B cell (primary cell): ENCODE measurements around the gene MMP15. TPM values are rescaled to one million over a fixed set of nuclear protein-coding genes. Genes with fewer than 3 reads are reported as not detected.

ENCODE experiments used
- ATAC-seq: fragments of 200-7000 bp; cut with Tn5 transposase; one replicate; pipeline ENCODE4 v1.10.0; 2021; ENCODE audit warnings: low read depth, mild to moderate bottlenecking, moderate number of reproducible peaks, moderate library complexity
- CTCF ChIA-PET: fragments of 350-600 bp; sonication (Branson Sonifier 250); formaldehyde crosslinking; loops from one replicate; lab custom pipeline; 2021; ENCODE audit warnings: antibody characterized with exemption, inconsistent platforms; lab: Charles Lee
- POLR2A ChIA-PET: fragments of 350-600 bp; sonication (Branson Sonifier 250); formaldehyde crosslinking; loops from one replicate; lab custom pipeline; 2021; ENCODE audit warnings: antibody characterized with exemption; lab: Charles Lee
- DNase-seq: peaks from one replicate; pipeline ENCODE4 v3.0.0; 2013
- H2AFZ ChIP-seq: 2 replicates; pipeline ENCODE4 v1.6.1; 2012; ENCODE audit warnings: mild to moderate bottlenecking, low read depth, low read length; ENCODE audit not compliant: insufficient read depth, poor library complexity, severe bottlenecking
- H3K27ac ChIP-seq, 2 donors: 1 replicate in 1 of 2; 2 replicates in 1 of 2; pipeline ENCODE4 v1.5.1; 2012 to 2013; ENCODE audit warnings: low read length in 2 of 2, mild to moderate bottlenecking in 2 of 2, moderate library complexity in 1 of 2
- H3K27me3 ChIP-seq, 4 experiments: fragments of 200-600 bp in 1 of 4; sonication (generic) in 1 of 4; replicated peaks in 1 of 4; 1 replicate in 2 of 4; 2 replicates in 2 of 4; pipeline versions ENCODE4 v1.6.1 to v1.7.0; 2013 to 2016; ENCODE audit warnings: low read length in 3 of 4, mild to moderate bottlenecking in 2 of 4, mixed read lengths in 1 of 4, moderate library complexity in 1 of 4; ENCODE audit not compliant: insufficient read depth in 4 of 4, control insufficient read depth in 3 of 4; ENCODE audit errors: control extremely low read depth in 1 of 4
- H3K36me3 ChIP-seq, 2 experiments: replicated peaks in 1 of 2; 1 replicate in 1 of 2; 2 replicates in 1 of 2; pipeline versions ENCODE4 v1.6.1 to v1.7.1; 2013; ENCODE audit warnings: low read length in 1 of 2; ENCODE audit not compliant: insufficient read depth in 2 of 2, control insufficient read depth in 1 of 2; ENCODE audit errors: control extremely low read depth in 1 of 2, extremely low read depth in 1 of 2
- H3K4me1 ChIP-seq, 2 donors: fragments of 200-600 bp in 1 of 2; sonication (generic) in 1 of 2; 1 replicate in 1 of 2; 2 replicates in 1 of 2; pipeline versions ENCODE4 v1.5.1 to v1.6.1; 2013 to 2017; ENCODE audit warnings: low read length in 2 of 2; ENCODE audit not compliant: control insufficient read depth in 2 of 2, insufficient read depth in 2 of 2
- H3K4me2 ChIP-seq: replicated peaks from 2 replicates; pipeline ENCODE3; 2012; ENCODE audit warnings: mild to moderate bottlenecking, low read depth, low read length; ENCODE audit not compliant: poor library complexity, severe bottlenecking
- H3K4me3 ChIP-seq, 5 experiments: fragments of 200-600 bp in 1 of 5; sonication (generic) in 1 of 5; 1 replicate in 3 of 5; 2 replicates in 2 of 5; pipeline versions ENCODE4 v1.5.1 to v1.7.0; 2011 to 2016; ENCODE audit warnings: low read length in 4 of 5, mild to moderate bottlenecking in 4 of 5, low read depth in 2 of 5, control low read depth in 1 of 5, moderate library complexity in 1 of 5; ENCODE audit not compliant: insufficient read depth in 1 of 5; ENCODE audit errors: control extremely low read depth in 1 of 5, extremely low read depth in 1 of 5
- H3K79me2 ChIP-seq: fragments of 200-600 bp; sonication (generic); one replicate; pipeline ENCODE4 v1.6.0; 2016; ENCODE audit warnings: low read length; ENCODE audit not compliant: control insufficient read depth, insufficient read depth
- H3K9ac ChIP-seq: fragments of 200-600 bp; sonication (generic); 2 replicates; pipeline ENCODE4 v1.6.1; 2017; ENCODE audit warnings: mild to moderate bottlenecking, low read length, moderate library complexity
- H3K9me3 ChIP-seq, 3 donors: one replicate each; pipeline versions ENCODE4 v1.6.1 to v1.7.1; 2013; ENCODE audit warnings: low read length in 2 of 3; ENCODE audit not compliant: control insufficient read depth in 2 of 3, insufficient read depth in 1 of 3; ENCODE audit errors: control extremely low read depth in 1 of 3
- H4K20me1 ChIP-seq: 2 replicates; pipeline ENCODE4 v1.6.0; 2012; ENCODE audit warnings: mild to moderate bottlenecking, low read length; ENCODE audit not compliant: insufficient read depth, control insufficient read depth, poor library complexity, severe bottlenecking
- H3K27ac Mint-ChIP-seq: one replicate; pipeline ENCODE4 v1.8.0; 2021; ENCODE audit warnings: mixed read lengths
- H3K27me3 Mint-ChIP-seq: one replicate; pipeline ENCODE4 v1.8.0; 2021; ENCODE audit warnings: mixed read lengths
- H3K4me1 Mint-ChIP-seq: one replicate; pipeline ENCODE4 v1.8.0; 2021; ENCODE audit warnings: mixed read lengths
- H3K4me3 Mint-ChIP-seq: one replicate; pipeline ENCODE4 v1.8.0; 2021; ENCODE audit warnings: mixed read lengths
- H3K9me3 Mint-ChIP-seq: one replicate; pipeline ENCODE4 v1.8.0; 2022; ENCODE audit warnings: mixed read lengths; ENCODE audit not compliant: insufficient read depth
- EZH2 ChIP-seq: IDR thresholded peaks from 2 replicates; pipeline ENCODE4 v1.6.1; 2012; ENCODE audit warnings: borderline replicate concordance, low read depth, mild to moderate bottlenecking, moderate library complexity, low read length; ENCODE audit not compliant: insufficient read depth, poor library complexity, severe bottlenecking
- WGBS: methylation state at CpG from one replicate; pipeline ENCODE4 v1.1.5; 2013; ENCODE audit warnings: missing lambda C conversion rate; ENCODE audit not compliant: insufficient coverage; 5-methylcytosine and 5-hydroxymethylcytosine counted together
- intact Hi-C: fragments of 100-400 bp; cut with micrococcal nuclease; formaldehyde crosslinking; loops from one replicate; pipeline ENCODE4 v1.10.0; 2022
- polyA plus RNA-seq: library from polyadenylated mRNA; depleted of rRNA; stranded (reverse); fragments of >200 nt; gene quantifications from 2 replicates; pipeline ENCODE4 v1.2.3, GENCODE V29; 2012
- total RNA-seq, 2 donors: library from RNA; stranded (reverse); fragments of 120-200 nt in 1 of 2; gene quantifications; 1 replicate in 1 of 2; 2 replicates in 1 of 2; pipeline versions ENCODE4 v1.2.3 to v1.2.4, GENCODE V29; 2013 to 2022
- TF ChIP-seq, protein P1 (sequence below): fragments of 200-600 bp; IDR thresholded peaks from one replicate; pipeline ENCODE4 v1.8.0; 2022; ENCODE audit warnings: antibody characterized with exemption, mild to moderate bottlenecking

MMP15 gene
- total and polyA plus RNA-seq, 2 donors (not counting 1 experiment from before 2014, with no cell fraction given), result not detected

DNA sequence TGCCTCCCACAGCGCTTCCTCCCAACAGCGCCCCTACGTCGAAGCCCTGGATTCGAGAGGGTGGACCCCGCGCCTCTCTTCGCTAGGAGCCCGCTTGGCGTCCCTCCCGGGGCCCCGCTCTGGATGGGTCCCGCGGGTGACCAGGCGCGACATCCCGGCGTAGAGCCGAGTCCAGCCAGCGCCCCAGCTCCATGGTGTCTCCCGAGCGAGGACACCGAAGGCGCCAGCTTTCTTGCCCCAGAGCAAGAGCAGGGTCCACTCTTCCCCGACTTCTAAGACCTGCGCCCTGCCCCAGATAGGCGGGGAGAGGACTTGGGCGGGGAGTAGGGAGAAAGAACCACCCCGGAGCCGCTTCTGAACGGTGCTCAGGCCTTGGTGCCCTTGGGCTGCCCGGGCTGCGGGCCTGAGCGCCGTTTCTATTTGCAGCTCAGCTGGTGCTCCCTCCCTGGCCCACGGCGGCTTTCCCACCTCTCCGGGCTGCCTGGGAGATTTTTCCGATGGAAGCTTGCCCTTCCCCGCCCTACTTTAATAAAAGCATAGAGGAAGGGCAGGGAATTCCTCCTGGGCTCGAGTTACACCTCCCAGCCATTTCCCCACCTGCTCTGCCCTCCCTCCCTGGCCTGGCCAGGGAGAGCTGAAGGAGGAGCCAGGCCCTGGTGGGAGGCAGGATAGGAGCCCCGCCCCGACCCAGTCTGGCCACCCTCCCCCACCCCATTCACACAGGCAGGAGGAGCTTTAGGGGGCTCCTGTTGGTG, 1.8 kb downstream of the MMP15 start:
- Mint-ChIP-seq H3K4me1 (peaks cover 8% of the 10 kb centered on the region), H3K9me3 (no peaks in the 10 kb centered on the region), H3K4me3 (peak overlapping the region; percentile 66), H3K27ac (no peak overlapping the region), H3K27me3 (peaks cover 32% of the 10 kb centered on the region)
- no peak overlapping the region for H3K27ac ChIP-seq
- H3K4me3 ChIP-seq, result peak overlapping the region in 1 of 5 experiments; percentile 58
- H3K79me2 ChIP-seq, result no peaks in the 10 kb centered on the region
- ATAC-seq (no peak), DNase-seq (no peak)
- WGBS, result 23% methylated on average over 34 of the region's 43 CpGs
- H3K4me2 ChIP-seq, result peak overlapping the region; percentile 98
- peaks cover 21 to 26% of the 10 kb centered on the region in 2 donors for H3K4me1 ChIP-seq
- no peaks in the 10 kb centered on the region for H3K9me3 ChIP-seq
- no peak overlapping the region for H3K9ac ChIP-seq
- no peak for TF ChIP-seq EZH2
- TF ChIP-seq, protein P1, sequence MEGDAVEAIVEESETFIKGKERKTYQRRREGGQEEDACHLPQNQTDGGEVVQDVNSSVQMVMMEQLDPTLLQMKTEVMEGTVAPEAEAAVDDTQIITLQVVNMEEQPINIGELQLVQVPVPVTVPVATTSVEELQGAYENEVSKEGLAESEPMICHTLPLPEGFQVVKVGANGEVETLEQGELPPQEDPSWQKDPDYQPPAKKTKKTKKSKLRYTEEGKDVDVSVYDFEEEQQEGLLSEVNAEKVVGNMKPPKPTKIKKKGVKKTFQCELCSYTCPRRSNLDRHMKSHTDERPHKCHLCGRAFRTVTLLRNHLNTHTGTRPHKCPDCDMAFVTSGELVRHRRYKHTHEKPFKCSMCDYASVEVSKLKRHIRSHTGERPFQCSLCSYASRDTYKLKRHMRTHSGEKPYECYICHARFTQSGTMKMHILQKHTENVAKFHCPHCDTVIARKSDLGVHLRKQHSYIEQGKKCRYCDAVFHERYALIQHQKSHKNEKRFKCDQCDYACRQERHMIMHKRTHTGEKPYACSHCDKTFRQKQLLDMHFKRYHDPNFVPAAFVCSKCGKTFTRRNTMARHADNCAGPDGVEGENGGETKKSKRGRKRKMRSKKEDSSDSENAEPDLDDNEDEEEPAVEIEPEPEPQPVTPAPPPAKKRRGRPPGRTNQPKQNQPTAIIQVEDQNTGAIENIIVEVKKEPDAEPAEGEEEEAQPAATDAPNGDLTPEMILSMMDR, result no peak
- peak overlapping the region; percentile 87 for H2AFZ ChIP-seq
- H3K36me3 ChIP-seq, result no peaks in the 10 kb centered on the region
- peaks cover 0 to 44% (median 11%) of the 10 kb centered on the region in 4 experiments for H3K27me3 ChIP-seq
- H4K20me1 ChIP-seq, result no peaks in the 10 kb centered on the region
- CTCF ChIA-PET, result no interaction called here
- intact Hi-C loops, result loop anchor here (10.0 kb wide), 1 partner anchor 457 kb away; no protein-coding TSS in a partner anchor
- POLR2A ChIA-PET, result no interaction called here

DNA sequence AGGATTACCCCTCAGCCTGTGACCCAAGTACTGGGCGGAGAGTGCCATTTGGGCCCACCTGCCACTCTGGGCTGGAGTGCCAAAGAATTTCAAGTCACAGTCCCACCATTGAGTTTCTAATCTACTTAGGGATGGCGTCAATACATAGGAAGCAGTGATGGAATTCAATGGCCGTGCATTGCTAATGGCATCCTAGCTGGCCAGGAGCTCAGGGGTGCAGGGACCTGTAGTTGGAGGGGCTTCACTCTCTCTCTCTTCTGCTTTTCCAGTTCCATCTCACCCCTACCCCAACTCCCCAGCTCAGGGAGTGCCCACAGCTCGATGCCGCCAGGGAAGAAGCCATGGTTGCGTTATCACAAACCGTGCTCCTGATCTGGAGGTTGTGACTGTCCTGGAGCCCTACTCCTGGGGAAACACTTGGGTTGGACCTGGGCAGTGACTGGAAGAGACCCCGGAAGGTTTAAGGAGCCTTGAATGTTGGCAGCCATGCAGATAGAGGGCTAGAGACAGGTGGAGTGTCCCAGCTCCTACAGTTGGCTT, 2.4 kb downstream of the MMP15 start:
- ATAC-seq (no peak), DNase-seq (no peak)
- Histone ChIP-seq H3K4me2 (no peak overlapping the region), H3K36me3 (no peaks in the 10 kb centered on the region), H4K20me1 (no peaks in the 10 kb centered on the region), H3K27ac (no peak overlapping the region), H3K9me3 (no peaks in the 10 kb centered on the region), H3K9ac (no peak overlapping the region), H2AFZ (no peak overlapping the region), H3K4me3 (no peak overlapping the region), H3K4me1 (peaks cover 21 to 26% of the 10 kb centered on the region in 2 donors), H3K79me2 (no peaks in the 10 kb centered on the region), H3K27me3 (peaks cover 0 to 44% (median 11%) of the 10 kb centered on the region in 4 experiments)
- intact Hi-C loops, result loop anchor here (10.0 kb wide), 1 partner anchor 457 kb away; no protein-coding TSS in a partner anchor
- no peak overlapping the region for H3K27ac Mint-ChIP-seq
- ChIA-PET CTCF (no interaction called here), POLR2A (no interaction called here)
- whole genome bisulfite sequencing, result 99% methylated on average over 6 of the region's 8 CpGs
- peaks cover 32% of the 10 kb centered on the region for H3K27me3 Mint-ChIP-seq
- TF ChIP-seq EZH2, result no peak
- TF ChIP-seq, protein P1, result no peak
- H3K9me3 Mint-ChIP-seq, result no peaks in the 10 kb centered on the region
- H3K4me1 Mint-ChIP-seq, result peaks cover 8% of the 10 kb centered on the region
- peak overlapping the region; percentile 66 for H3K4me3 Mint-ChIP-seq
